ENCODE results near the gene LHFPL2. TPM values are rescaled to one million over a fixed set of nuclear protein-coding genes. Genes with fewer than 3 reads are reported as not detected.

Gene LHFPL2
- total RNA-seq, 1 experiment from 2014 or later = 49.7 TPM

DNA sequence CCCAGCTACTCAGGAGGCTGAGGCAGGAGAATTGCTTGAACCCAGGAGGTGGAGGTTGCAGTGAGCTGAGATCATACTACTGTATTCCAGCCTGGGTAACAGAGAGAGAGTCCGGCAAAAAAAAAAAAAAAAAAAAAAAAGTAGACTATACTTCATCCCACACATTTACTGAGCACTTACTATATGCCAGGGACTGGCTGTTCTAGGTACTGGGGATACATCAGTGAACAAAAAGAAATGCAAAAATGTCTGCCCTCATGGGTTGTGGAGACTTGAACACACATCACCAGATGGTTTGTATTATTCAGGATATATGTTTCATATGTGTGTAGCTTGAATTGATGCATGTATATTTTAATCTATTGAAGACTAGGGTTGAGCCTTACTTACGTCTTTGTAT, 2.9 kb upstream of the LHFPL2 start:
- peaks cover 8% of the 10 kb centered on the region for H3K4me1 ChIP-seq
- Mint-ChIP-seq H3K27me3 (ENCODE audit: insufficient read depth, unreplicated experiment) (no peaks in the 10 kb centered on the region), H3K36me3 (ENCODE audit: insufficient read depth, unreplicated experiment) (peaks cover 13% of the 10 kb centered on the region), H3K4me3 (ENCODE audit: unreplicated experiment) (no peak overlapping the region), H3K4me1 (ENCODE audit: low read depth, unreplicated experiment) (peaks cover 19% of the 10 kb centered on the region), H3K27ac (ENCODE audit: unreplicated experiment) (no peak overlapping the region), H3K9me3 (ENCODE audit: unreplicated experiment) (no peaks in the 10 kb centered on the region)
- H3K4me3 ChIP-seq (ENCODE audit: low read depth, low read length) = no peak overlapping the region
- TF ChIP-seq, protein P1, sequence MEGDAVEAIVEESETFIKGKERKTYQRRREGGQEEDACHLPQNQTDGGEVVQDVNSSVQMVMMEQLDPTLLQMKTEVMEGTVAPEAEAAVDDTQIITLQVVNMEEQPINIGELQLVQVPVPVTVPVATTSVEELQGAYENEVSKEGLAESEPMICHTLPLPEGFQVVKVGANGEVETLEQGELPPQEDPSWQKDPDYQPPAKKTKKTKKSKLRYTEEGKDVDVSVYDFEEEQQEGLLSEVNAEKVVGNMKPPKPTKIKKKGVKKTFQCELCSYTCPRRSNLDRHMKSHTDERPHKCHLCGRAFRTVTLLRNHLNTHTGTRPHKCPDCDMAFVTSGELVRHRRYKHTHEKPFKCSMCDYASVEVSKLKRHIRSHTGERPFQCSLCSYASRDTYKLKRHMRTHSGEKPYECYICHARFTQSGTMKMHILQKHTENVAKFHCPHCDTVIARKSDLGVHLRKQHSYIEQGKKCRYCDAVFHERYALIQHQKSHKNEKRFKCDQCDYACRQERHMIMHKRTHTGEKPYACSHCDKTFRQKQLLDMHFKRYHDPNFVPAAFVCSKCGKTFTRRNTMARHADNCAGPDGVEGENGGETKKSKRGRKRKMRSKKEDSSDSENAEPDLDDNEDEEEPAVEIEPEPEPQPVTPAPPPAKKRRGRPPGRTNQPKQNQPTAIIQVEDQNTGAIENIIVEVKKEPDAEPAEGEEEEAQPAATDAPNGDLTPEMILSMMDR (IDR thresholded peaks at IDR 0.05; ENCODE audit: insufficient read depth in 1 of 2, low read depth in 1 of 2, low read length in 1 of 2, severe bottlenecking in 1 of 2, unreplicated experiment in 1 of 2) = no peak
- ChIA-PET POLR2A (no interaction called here), CTCF (interaction anchor here (0.6 kb wide), 1 partner anchor 139 kb away, joined by 3 read pairs; no protein-coding TSS in a partner anchor)
- BruUV-seq (replicated peaks) = no TSS peak
- no peaks in the 10 kb centered on the region for H3K9me3 ChIP-seq
- DNase-seq = no peak
- no peaks in the 10 kb centered on the region for H3K36me3 ChIP-seq (ENCODE audit: control insufficient read depth, insufficient read depth, low read length)
- intact Hi-C loops (cut with micrococcal nuclease; ENCODE audit: unreplicated experiment) = no loop called here
- H3K27me3 ChIP-seq (replicated peaks; ENCODE audit: control insufficient read depth, insufficient read depth, low read length) = no peaks in the 10 kb centered on the region

DNA sequence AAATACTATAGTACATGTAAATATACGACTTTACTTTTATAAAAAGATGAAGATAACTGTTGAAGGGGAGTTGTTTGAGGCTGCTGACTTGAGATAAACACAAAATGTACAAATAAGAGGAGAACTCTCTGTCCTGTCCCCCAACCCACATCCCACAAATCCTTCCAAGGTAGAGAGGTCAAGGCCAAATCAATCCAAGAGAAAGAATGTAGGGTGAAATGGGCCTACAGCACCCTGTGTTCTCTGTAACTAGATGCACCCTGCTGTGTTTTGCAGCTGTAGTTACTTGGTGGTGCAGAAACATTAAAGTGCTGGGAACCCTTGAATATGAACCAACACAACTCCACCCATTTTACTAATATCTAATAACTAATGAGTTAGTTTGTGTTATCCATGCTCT, 2.0 kb upstream of the LHFPL2 start:
- BruUV-seq (replicated peaks) = no TSS peak
- ChIA-PET POLR2A (no interaction called here), CTCF (no interaction called here)
- H3K27me3 Mint-ChIP-seq (ENCODE audit: insufficient read depth, unreplicated experiment) = no peaks in the 10 kb centered on the region
- no peak overlapping the region for H3K4me3 Mint-ChIP-seq (ENCODE audit: unreplicated experiment)
- Histone ChIP-seq H3K9me3 (no peaks in the 10 kb centered on the region), H3K4me1 (peaks cover 15% of the 10 kb centered on the region), H3K4me3 (ENCODE audit: low read depth, low read length) (no peak overlapping the region), H3K27me3 (replicated peaks; ENCODE audit: control insufficient read depth, insufficient read depth, low read length) (no peaks in the 10 kb centered on the region), H3K36me3 (ENCODE audit: control insufficient read depth, insufficient read depth, low read length) (no peaks in the 10 kb centered on the region)
- intact Hi-C loops (cut with micrococcal nuclease; ENCODE audit: unreplicated experiment) = no loop called here
- peaks cover 20% of the 10 kb centered on the region for H3K4me1 Mint-ChIP-seq (ENCODE audit: low read depth, unreplicated experiment)
- H3K27ac Mint-ChIP-seq (ENCODE audit: unreplicated experiment) = peak overlapping the region; percentile 18
- no peak for DNase-seq
- H3K9me3 Mint-ChIP-seq (ENCODE audit: unreplicated experiment) = no peaks in the 10 kb centered on the region
- TF ChIP-seq, protein P1 (IDR thresholded peaks at IDR 0.05; ENCODE audit: insufficient read depth in 1 of 2, low read depth in 1 of 2, low read length in 1 of 2, severe bottlenecking in 1 of 2, unreplicated experiment in 1 of 2) = no peak
- H3K36me3 Mint-ChIP-seq (ENCODE audit: insufficient read depth, unreplicated experiment) = peaks cover 13% of the 10 kb centered on the region

DNA sequence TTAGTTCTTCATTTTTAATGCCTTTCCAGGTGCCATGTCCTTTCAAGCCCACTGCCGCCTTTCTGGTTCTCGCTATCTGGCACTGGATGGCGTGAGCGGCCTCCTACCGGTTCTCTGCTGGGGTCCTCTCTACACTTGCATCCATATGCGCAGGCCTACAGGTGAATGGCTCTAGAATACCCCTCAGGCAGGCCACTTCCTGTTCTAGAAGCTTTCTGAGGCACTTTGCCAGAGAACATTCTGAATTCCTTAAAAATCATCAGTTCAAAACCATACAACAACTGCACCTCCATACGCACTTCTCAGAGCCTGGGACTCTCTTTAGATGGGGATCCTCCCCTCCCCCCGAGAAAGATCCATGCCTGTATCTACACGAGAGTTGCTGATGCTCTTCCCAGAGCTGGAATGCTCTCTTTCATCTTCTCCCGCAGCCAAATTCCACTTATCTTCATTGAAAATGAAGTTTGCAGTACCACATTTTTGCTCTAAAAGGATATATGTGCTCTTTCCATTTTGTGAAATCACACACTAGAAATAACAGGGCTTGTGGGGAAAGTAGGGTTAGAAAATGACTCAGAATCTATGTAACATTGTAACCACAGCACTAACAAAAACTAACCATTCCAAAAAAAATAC, 1.4 kb upstream of the LHFPL2 start:
- H3K27me3 ChIP-seq (replicated peaks; ENCODE audit: control insufficient read depth, insufficient read depth, low read length) = no peaks in the 10 kb centered on the region
- peaks cover 16% of the 10 kb centered on the region for H3K36me3 Mint-ChIP-seq (ENCODE audit: insufficient read depth, unreplicated experiment)
- ChIA-PET CTCF (interaction anchor here (1.3 kb wide), 1 partner anchor 117 kb away, joined by 3 read pairs; no protein-coding TSS in a partner anchor), POLR2A (no interaction called here)
- H3K4me3 ChIP-seq (ENCODE audit: low read depth, low read length) = no peak overlapping the region
- H3K4me1 ChIP-seq = peaks cover 15% of the 10 kb centered on the region
- H3K27ac Mint-ChIP-seq (ENCODE audit: unreplicated experiment) = peak overlapping the region; percentile 18
- intact Hi-C loops (cut with micrococcal nuclease; ENCODE audit: unreplicated experiment) = loop anchor here (1.0 to 10.0 kb wide), 4 partner anchors 29 to 325 kb away; no protein-coding TSS in a partner anchor
- peak overlapping the region; percentile 97 for H3K4me3 Mint-ChIP-seq (ENCODE audit: unreplicated experiment)
- H3K4me1 Mint-ChIP-seq (ENCODE audit: low read depth, unreplicated experiment) = peaks cover 20% of the 10 kb centered on the region
- TF ChIP-seq, protein P1 (IDR thresholded peaks at IDR 0.05; ENCODE audit: insufficient read depth in 1 of 2, low read depth in 1 of 2, low read length in 1 of 2, severe bottlenecking in 1 of 2, unreplicated experiment in 1 of 2) = no peak
- DNase-seq = no peak
- no peaks in the 10 kb centered on the region for H3K36me3 ChIP-seq (ENCODE audit: control insufficient read depth, insufficient read depth, low read length)
- BruUV-seq (replicated peaks) = no TSS peak
- H3K9me3 Mint-ChIP-seq (ENCODE audit: unreplicated experiment) = no peaks in the 10 kb centered on the region
- no peaks in the 10 kb centered on the region for H3K27me3 Mint-ChIP-seq (ENCODE audit: insufficient read depth, unreplicated experiment)
- no peaks in the 10 kb centered on the region for H3K9me3 ChIP-seq

Data from Caco-2 (cell line).